ENCODE measurements around the gene NADK. TPM values are rescaled to one million over a fixed set of nuclear protein-coding genes. Genes with fewer than 3 reads are reported as not detected.
"Not testable (repeated sequence)": the region's sequence is repeated elsewhere in the genome, so short reads cannot be mapped to it uniquely, and the experiment has no call there.

Gene NADK
- total RNA-seq, 1 experiment from 2014 or later, result 56.4 TPM

DNA sequence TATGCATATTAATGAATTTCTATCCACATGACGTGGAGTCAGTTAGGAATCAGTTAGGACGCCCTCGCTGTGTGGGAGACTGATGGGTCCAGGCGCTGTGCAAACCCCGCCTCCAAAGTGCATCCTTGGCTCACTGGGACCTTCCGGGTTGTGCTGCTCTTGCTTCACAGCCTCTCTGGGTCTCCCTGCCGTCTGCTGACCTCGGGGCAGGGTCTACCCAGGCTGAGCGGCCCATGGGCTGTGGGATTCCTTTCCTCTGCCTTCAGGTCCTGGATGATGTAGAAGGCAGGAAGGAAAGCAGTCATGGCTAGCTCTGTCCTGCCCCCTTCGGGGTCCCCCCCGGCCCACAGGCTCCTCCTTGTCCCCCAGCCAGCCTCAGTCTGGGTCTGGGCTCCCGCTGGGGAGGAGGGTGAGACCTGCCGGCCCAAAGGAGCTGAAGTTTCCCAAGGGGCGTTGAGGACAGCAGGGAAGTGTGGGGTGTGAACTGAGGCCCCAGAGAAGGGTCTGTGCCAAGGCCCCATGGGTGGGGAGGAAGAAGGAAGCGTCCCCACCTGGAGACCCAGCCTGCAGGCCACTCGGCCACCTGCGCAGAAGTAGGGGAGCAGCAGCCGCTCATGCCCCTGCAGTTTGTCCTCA is 29.5 kb downstream of the NADK start:
- no peak for DNase-seq (ENCODE audit: low read depth)

DNA sequence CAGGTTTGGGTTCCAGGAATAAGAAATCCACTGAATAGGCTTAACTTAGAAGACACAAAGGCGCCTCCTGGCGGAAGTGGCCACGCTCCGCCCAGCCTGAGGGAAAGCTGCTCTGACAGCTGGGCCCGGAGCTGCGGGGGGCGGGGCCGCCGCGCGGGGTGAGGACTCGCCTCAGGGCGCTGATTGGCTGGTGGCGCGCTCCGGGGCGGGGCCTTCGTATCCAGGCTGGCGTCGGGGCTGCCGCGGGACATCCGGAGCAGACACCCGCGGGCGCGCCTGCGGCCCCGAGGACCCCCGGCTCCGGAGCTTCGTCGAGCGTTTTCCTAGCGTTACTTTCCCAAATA is 31.7 kb downstream of the NADK start:
- not testable (repeated sequence) for DNase-seq (ENCODE audit: low read depth)

DNA sequence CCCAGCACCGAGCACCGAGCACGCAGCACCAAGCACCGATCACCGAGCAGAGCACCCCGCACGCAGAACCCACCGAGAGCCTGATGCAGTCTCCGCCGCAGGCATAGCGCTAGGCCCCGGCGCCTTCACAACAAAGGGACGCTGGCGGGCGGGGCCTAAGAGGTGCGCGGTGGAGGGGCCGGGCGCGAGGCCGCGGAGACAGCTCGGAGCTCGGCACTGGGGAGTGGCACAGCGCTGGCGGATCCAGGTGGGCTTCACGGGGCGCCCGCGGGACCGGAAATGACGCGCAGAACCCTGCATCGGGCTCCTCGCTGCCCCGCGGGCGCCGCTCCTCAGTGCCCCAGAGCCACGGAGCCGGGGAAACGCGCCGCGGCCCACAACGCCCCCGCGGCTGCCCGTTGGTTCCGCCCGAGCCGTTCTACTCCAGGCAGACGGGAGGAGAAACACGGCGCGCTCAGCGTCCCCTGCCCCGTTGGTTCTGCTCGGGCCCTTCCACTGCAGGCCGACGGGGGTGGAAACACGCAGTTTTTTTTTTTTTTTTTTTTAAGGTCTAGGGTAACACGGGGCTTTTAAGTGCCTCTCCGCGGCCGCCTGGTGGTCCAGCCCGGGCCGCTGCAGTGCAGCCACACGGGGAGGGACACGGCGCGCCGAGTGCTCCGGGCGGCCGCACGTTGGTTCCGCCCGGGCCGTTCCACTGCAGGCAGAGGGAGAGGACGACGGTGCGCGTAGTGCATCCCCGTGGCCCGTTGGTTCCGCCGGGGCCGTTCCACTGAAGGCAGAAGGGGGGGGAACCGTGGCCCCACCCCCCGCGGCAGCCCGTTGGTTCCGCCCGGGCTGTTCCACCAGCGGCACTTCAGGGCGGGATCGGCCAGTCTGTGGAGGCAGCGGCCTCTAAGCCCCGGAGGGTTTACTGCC is 32.4 kb downstream of the NADK start:
- DNase-seq (ENCODE audit: low read depth), result peak; percentile 63

DNA sequence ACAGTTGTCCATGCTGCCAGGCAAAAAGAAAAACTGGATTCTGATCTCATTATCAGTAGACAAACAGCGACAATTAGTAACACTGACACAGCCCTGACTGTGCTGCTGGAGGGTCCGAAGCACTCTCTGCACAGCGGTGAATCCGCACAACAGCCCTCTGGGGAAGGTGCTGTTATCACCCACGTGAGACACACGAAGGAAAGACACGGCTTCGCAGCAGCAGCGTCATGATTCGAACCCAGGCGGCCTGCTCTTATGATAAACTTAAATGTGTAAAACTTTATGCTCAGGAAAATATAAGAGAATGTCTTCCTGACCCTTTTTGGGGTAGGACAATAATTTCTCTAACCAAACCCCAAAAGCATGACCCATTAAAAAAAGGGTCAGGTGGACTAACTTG is 35.7 kb downstream of the NADK start:
- not testable (repeated sequence) for DNase-seq (ENCODE audit: low read depth)

DNA sequence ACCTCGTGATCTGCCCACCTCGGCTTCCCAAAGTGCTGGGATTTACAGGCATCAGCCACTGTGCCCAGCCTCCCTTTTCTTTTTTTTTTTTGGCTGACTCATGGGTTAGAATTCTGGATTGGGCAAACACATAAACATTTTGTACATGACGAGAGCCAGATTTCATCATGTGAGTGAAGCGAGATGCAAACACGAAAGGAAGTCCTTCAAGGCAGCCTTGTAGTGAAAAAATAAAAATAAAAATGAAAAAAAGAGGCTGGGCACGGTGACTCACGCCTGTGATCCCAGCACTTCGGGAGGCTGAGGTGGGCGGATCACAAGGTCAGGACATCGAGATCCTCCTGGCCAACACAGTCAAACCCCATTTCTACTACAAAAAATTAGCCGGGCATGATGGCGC is 37.3 kb downstream of the NADK start:
- peak; percentile 98 for DNase-seq (ENCODE audit: low read depth)

DNA sequence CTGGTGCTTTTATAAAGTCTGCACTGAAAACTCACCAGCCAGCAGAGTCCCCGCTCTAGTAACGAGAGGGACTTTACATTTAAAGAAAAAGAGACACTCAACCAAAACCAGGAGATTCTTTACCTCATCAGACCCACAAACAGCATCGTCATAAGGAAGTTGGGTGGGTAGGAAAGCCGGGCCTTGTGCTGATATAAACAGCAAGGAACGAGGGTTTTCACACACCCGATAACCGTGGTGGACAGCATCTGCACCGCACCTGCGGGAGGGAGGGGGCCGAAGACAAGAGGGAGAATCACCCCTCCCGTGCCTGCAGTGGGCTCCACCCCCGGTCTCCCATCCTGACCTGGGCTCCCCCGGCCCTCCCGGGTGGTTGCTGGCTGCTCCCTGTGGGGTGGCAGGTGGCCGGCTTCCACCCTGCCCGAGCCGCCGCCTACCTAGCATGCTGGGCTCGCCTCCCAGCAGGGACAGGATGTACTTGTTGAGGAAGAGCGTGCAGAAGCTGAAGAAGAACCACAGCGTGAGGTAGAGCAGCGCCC is 39.4 kb downstream of the NADK start:
- not testable (repeated sequence) for DNase-seq (ENCODE audit: low read depth)

DNA sequence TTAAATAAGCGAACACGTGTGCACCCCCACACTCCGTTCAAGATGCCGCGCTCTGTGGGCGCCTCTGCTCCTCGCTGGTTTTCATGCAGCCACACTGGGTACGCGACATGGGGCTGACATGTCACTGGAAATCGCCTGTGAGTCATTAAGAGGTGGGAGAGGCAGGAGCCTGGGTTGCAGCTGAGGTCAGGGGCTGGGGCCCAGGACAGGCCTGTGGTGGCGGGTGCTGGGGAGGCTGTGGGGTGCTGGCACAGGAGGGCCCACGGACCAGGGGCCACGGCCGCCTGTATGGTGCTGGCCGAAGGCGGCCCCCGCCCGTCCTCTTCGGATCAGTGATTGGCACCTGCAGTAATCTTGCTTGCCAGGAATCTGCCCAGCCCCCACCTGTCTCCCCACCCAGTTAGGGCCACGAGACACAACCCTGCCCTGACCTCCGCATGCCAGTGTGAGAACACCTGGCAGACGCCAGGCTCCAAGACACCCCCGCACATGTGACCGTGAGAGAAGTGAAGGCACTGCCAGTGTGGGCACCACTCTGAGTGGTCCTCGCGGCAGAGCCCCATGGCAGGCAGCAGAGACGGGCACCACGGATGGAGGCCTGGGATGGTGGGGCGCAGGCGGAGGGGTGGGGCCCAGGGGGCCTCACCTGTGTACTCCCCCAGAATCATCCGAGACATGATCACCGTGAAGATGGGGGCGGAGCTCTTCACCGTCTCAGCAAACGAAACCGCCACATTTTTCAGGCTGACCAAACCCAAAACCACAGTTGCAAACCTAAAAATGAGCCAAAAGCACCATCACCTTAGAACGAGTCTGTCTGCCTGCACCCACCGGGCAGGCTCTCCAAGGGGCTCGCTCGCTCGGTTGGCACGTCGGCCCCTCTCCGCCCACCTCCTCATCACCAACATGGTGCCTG is 40.3 kb downstream of the NADK start:
- not testable (repeated sequence) for DNase-seq (ENCODE audit: low read depth)

DNA sequence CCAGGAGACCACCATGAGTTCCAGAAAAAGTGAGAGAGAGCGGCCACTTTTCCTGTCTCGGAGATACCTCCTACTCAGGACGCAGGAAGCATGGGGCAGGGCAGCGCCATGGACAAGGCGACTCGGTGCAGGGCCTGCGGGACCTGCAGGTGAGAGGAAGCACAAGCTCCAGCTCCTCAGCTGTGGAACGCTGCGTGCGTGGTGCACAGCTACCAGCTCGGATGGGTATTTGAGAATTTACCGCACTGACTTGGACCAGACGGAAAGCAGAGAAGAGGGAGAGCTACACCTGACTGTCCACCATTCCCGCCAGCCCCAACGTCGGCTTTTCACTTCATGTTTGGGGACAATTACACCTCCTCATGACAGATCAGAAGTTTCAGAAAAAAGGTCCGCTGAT is 45.9 kb downstream of the NADK start:
- no peak for DNase-seq (ENCODE audit: low read depth)

DNA sequence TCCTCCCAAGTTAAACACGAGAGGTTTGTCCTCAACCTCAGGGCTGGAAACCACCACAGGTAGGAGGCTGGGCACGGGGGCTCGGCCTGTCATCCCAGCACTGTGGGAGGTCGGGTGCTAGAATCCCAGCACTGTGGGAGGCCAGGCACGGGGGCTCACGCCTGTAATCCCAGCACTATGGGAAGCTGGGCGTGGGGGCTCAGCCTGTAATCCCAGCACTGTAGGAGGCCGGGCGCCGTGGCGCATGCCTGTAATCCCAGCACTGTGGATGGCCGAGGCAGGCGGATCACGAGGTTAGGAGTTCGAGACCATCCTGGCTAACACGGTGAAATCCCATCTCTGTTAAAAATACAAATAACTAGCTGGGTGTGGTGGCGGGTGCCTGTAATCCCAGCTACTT is 47.4 kb downstream of the NADK start:
- DNase-seq (ENCODE audit: low read depth), result no peak

DNA sequence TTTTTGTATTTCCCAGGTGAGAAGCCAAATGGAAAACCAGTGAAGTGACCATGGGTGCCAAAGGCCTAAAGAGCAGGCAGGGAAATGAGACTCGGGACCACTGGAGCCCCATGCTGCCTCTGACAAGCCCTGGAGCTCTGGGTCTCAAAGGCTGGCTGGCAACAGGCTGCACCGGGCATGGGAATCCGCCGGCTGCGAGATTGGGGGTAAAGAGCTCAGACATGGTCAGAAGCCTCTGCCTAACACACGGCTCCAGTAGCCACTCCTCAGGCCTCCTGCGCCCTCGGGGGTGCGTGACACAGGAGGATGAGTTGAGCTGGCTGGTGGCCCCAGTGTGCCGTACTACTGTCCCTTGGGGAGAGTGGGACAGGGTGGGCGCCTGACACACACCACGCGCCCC is 48.0 kb downstream of the NADK start:
- not testable (repeated sequence) for DNase-seq (ENCODE audit: low read depth)

DNA sequence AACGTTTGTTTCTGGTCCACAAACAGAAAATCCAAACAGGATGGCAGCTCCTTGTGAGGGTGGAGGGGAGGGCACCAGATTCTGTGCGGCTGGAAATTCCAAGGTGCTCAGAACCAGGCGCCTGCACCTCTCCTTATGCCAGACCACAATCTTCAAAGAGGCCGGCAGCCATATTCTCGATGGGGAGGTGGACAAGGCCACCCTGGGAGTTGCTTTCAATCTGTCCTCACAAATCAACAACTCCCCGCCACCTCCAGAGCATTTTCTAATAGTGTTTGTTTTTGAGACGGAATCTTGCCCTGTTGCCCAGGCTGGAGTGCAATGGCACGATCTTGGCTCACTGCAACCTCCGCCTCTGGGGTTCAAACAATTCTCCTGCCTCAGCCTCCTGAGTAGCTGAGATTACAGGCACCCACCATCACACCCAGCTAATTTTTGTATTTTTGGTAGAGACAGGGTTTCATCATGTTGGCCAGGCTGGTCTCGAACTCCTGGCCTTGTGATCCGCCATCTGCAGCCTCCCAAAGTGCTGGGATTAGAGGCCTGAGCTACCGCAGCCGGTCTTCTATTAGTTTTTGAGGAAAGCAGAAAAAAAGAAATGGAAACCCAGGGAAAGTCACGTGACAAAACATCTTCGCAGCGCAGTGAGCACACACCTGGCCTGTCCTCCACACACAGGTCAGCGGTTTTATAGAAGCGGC is 49.0 kb downstream of the NADK start:
- DNase-seq (ENCODE audit: low read depth), result not testable (repeated sequence)

DNA sequence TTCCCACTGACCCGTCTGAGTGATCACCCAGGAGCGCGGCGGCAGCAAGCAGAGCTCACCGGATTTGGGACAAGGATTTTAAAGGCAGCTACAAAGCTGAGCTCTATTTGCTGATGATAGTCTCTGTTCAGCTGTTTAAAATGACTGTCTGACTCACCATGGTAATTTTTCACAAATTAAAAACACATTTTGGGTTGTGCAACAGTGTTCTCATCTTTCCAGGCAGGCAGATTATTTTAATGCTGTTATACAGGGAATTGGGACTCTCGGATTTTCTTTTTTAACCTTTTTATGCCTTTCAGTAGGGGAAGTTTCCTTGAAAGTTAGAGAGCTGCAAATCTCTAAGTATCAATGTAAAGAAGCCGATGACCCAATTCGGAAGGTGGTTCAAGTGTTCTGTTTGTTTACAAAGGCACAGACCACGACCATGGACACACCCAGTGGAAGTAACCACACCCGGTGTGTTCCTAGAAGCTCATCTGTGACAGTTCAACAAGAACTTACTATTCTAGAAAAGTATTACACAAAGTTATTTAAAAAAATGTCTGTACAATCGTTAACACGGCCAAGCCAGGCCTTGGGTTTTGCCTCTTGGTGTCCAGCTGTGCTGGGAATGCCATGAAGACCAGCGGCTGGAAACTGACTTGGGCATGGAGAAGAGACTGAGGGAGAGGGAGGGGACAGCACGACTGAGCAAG is 49.8 kb downstream of the NADK start:
- peak; percentile 40 for DNase-seq (ENCODE audit: low read depth)

DNA sequence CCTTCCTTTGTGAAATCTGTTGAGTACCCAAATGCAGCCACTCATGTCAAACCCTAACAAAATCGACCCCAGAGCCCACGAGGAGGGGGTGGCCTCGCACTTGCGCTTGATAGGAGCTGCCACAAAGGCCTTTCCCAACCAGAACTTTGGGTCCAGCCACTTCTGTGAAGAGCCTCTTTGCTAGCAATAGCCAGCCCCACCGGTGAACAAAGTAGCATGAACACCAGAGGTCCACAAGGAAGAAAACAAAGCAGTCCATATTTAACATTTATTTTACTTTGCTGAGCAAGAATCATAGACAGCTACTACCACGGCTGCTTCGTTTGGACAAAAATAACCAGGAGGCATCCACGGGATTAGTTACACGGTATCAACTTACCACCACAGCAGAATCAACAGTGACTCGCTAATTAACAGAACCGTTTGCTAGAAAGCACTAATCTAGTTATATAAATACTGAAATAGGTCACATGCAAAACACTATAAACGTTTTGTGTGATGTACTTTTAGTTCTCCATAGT is 51.1 kb downstream of the NADK start:
- DNase-seq (ENCODE audit: low read depth), result not testable (repeated sequence)

DNA sequence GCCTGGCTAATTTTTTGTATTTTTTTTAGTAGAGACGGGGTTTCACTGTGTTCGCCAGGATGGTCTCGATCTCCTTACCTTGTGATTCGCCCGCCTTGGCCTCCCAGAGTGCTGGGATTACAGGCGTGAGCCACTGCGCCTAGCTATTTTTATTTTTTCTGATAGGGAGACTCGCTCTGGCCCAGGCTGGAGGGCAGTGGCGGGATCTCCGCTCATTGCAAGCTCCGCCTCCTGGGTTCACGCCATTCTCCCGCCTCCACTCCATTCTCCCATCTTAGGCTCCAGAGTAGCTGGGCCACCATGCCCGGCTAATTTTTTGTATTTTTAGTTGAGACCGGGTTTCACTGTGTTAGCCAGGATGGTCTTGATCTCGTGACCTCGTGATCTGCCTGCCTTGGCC is 52.2 kb downstream of the NADK start:
- DNase-seq (ENCODE audit: low read depth), result not testable (repeated sequence)

DNA sequence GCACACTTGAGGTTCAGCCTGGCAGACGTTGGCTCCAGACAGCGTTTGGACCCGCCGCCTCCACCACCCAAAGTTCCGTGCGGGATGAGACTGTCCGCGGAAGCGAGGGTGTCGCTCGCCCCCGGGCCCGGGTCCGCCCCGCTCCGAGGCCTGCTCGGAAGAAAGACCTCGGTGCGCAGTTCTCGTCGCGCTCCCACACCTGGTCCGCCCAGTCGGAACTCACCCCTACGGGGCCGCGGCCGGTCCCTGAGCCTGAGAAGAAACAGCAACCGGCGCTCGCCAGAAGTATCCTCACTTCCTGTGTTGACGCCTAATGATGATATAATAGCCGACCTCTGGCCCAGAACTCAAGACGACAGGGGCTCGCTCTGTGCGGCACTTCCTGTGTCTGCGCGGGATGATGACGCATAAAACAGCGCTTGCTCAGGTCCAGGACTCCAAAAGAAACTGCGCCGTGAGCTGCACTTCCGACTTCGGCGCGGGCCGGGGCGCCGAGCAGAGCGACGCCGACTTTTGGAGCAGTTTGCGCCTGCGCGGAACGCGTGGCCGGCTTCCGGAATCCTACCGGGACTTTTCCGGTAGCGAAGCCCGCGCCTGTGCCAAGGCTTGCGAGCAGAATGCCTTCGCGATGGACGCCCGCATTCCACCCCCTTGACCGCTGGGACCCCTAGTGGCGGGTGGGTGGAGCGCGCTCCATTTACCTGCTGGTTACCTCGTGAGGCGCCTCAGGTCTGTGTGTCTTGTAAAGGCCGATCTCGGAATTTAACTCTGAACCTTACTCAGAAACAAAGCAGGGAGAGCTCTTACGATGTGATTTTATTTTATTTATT is 54.0 kb downstream of the NADK start, which contains the start of gene CDK11A:
TSS of gene CDK11A (minus strand) at position 323 of the 830 bp plus-strand sequence. CDS start 1,539 bp downstream, outside the sequence.
- peak; percentile 100 for DNase-seq (ENCODE audit: low read depth)

DNA sequence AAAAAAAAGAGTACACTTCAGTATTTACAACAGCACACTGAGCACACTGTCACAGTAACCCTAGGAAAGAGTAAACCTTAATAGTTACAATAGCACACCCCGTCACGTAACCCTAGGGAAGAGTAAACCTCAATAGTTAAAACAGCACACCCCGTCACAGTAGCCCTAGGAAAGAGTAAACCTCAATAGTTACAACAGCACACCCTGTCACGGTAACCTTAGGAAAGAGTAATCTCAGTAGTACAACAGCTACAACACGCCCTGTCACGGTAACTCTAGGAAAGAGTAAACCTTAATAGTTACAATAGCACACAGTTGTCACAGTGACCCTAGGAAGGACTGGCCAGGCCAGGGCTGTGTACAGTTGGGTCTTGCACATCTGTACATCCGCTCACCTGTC is 57.1 kb downstream of the NADK start:
- no peak for DNase-seq (ENCODE audit: low read depth)

DNA sequence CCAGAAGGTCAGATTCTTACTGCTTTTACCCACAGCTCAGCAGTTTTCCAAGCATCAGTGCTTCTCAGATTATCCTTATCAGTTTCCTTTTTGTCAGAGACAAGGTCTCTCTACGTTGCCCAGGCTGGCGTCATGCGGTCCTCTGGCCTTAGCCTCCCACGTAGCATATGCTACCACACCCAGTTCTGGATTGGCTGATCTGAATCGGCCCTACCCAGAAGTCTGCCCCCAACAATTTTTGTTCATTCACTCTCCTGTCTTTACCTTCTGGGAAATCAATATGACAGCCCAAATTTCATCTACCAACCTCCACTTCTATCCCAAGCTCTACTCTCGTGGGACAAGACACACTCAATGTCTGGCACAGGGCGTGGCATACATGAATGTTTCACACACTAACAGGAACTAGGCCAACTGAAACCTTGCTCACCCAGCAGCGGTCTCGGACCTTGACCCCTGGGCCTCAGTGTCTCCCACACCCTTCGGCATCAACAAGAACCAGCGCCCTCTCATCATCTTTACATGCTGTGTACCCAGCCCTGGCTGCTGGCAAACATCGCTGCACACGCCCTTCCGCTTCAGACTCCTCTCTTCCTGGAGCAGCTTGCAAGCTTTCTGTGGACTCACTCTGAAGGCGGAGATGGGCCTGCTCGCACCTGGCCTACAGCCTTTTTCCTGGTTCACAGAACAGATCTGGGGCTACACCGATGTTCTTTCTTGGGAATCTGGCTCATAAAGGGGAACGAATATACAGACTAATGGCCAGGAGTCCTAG is 63.0 kb downstream of the NADK start:
- DNase-seq (ENCODE audit: low read depth), result not testable (repeated sequence)

DNA sequence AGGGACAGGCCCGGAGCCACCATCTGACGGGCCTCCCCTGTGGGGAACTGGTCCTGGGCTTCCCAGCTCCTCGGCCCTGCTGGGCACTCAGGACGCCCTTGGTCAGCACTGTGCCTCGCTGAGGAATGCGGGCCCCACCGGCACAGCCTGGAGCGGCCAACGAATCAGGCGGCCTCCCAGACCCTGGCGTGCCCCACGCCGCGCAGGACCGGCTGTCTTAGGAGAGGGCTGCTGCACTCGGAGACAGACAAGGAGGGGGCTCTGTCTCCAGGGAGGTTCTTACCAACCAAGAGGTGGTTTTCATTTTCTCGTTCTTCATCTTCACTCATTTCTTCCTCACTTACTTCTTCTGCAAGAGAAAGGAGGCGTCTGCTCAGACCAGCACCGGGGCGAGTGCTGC is 70.4 kb downstream of the NADK start:
- DNase-seq (ENCODE audit: low read depth), result not testable (repeated sequence)

Data from LHCN-M2 (cell line).